Activated CD8-positive, alpha-beta memory T cell treated with anti-CD3 and anti-CD28 coated beads, Interleukin-2, amount 50 U/mL, for 1 hour (primary cell): Measurements from ENCODE around the gene MEGF10.

ENCODE experiments used
- DNase-seq: peaks from one replicate; pipeline ENCODE4 v3.0.0-alpha.2; 2020; ENCODE audit errors: extremely low read depth

MEGF10 gene

DNA sequence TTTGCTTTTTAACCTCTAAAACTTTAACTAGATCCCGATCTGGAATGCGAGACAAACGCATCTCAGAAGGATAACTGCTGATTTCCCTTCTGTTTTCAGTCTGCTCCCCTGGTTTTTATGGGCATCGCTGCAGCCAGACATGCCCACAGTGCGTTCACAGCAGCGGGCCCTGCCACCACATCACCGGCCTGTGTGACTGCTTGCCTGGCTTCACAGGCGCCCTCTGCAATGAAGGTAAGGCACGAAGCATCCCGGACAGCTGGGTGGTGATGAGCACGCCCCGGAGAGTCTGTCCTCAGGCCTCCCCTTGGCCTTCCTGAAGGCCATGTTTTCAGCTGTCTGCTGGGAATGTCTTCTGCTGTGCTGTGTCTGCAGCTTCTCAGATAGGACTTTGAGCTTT lies 144.0 kb downstream of the MEGF10 start:
- no peak for DNase-seq

DNA sequence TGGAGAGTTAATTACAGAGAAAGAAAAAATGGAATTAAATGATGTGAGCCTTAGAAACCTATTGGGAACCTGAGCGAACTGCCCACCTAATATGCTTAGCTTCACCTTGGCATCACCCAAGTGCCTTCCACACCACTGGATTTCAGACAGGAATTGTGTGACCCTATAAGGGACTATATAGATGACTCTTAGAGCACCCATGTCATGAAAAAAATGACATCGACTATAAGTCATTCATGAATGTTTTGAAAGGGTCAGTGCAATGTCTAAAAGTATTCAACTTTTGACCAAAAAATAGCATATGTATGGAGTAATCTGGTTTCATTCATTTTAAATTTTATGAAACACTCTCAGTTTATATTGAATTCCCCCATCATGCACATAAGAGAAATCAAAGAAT lies 145.2 kb downstream of the MEGF10 start:
- DNase-seq = no peak

DNA sequence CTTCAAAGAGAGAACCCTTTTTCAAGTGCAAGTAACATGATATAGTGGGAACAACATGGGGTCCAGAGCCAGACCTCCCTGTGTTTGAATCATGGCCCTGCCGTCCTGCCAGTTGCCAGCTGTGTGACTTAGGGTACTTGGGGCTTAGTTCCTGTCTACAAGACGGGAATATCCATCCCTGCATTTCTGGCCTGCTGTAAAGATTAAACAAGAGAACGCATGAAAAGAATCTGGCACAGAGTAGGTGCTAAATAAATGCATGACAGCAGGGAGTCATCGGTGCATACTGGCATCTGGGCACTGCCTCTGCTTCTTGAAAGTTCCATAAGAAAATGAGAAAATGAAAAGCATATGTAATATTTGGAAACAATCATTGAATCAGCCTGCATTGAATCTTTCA lies 149.0 kb downstream of the MEGF10 start:
- no peak for DNase-seq

DNA sequence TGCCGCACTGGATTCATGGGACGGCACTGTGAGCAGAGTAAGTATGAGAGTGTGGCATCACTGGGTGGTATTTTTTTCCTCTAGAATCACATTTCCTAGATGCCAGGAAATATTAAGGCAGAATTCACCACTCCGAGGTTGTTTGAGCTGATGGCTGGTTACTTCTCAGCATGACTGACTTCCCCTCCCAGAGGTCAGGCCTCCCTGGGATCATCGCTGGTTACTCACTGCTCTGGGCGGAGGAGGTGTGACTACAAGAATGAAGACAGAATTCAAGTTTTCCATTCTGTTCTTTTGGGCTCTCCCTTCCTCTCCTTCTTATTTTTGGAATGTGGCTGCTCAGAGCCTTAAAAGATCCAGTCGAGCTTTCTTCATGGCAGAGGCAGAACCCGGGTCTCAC lies 150.2 kb downstream of the MEGF10 start:
- DNase-seq = no peak

DNA sequence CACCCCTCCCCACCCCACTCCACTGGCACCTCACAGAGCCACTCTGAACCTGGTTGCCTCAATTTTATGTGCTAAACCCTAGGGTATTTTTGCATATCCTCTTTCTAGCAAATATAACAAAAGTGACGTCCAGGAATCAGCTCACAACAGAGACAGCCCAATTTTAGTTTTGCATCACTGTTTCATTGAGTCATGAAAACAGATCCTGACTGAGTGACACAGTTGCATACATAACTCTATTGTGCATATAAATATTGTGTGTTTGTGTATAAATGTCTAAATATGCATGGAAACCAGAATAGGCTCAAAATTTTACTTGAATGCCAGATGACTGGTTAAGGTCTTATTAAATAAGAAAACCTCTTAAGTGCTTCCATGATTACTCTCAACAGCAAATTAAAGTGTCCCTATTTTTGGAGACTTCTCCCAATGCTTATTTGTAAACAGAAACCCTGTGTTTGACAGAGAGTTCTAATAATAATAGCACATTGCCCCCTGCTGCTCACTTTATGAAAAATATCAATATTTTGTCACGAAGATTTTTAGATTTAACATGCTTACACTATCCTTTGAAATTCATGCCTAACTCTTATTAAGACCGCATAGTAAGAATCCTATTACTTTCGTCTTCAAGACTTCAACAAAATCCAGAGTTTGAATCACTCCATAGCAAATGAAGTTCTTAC lies 151.3 kb downstream of the MEGF10 start:
- no peak for DNase-seq

DNA sequence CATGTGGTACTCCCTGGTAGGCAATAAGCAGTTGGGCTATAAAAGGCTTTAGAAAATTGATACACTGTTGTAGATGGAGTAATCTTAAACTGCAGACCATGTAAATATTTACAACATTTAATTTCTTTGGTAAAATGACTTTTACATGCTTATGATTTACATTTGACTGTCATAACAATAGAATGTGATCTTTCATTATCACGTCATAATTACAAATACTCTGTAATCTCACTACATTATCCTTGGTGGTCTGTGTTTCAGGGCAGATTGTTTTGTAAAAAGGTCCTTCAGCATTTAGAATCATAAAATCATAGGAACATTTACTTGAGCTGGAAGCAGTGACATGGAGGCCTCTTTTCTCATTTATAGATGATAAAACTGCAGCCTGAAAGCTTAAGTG lies 153.6 kb downstream of the MEGF10 start:
- no peak for DNase-seq

DNA sequence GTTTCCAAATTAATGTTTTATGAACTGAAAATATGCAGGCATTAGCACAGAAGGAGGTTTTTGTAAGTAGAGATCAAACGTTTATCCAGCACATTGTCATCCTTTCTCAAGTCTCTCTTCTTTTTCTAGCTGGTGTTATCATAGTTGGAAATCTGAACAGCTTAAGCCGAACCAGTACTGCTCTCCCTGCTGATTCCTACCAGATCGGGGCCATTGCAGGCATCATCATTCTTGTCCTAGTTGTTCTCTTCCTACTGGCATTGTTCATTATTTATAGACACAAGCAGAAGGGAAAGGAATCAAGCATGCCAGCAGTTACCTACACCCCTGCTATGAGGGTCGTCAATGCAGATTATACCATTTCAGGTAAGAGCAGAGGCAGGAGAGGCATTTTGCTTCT lies 154.7 kb downstream of the MEGF10 start:
- DNase-seq = no peak

DNA sequence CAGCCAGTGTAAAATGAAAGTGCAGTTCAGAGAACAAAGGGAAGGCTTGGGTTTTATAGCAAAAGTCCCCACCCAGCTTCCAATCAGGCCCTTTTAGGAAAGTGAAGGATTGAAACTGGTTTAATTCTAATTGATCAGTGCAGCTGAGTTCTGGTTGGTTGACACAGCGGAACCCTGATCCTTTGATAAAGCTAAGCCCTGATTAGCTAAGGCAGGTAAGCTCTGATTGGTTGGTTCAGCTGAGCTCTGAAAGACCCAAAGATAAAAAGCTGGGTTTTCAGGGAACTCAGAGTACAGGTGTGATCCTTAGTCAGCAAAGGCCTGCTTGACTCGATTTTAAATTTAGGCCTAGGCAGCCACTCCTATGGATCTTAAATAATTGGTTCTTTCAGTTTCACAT lies 156.0 kb downstream of the MEGF10 start:
- DNase-seq = no peak

DNA sequence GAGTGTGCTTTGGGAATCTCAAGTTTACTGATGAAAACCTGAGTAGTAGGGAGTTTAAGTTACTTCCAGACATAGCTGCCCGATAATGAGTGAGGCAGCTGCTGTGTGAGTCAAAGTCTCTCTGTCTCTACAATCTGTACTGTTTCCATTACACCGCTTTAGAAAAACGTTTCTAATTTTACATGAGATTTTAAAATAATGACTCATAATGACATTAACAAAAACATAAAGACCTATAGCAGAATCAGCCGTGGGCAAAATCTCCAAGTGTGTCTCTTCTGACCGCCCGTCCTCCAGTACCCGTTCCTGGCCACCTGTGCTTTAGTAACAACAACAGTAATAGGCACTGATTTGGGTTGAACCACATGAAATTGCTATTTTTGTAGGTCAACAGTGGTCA lies 157.2 kb downstream of the MEGF10 start:
- no peak for DNase-seq

DNA sequence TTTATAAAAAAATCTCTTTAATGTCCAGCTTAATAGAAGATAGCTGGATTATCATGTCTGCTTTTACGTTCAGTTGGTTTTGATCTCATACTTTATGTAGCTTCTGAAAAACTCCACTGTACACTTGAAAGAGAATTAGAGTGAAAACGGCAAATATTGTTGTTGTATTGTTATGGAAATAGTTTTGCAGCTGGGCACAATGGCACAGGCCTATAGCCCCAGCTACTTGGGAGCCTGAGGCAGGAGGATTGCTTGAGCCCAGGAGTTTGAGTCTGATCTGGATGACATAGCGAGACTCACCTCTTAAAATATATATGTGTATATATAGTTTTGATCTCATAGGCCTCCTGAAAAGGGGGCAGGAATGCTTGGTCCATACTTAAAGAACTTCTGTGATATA lies 159.4 kb downstream of the MEGF10 start:
- no peak for DNase-seq

DNA sequence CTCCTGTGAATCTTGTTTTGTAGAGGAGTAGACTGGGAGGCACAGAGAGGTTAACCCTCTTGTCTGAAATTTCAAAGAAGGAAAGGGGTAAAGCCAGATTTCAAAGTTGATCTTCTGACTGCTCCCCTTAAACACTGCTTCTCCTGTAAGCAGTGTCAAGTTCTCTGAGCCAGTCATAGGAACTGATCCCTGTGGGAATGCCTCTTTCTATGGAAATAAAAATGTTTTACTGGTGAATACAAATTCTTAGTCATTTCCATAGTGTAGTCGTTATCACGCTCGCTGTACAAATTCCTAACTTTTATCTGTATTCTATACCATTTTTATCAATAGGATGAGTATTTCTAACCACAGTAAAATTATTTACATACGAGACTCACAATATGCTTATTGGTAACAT lies 160.5 kb downstream of the MEGF10 start:
- no peak for DNase-seq

DNA sequence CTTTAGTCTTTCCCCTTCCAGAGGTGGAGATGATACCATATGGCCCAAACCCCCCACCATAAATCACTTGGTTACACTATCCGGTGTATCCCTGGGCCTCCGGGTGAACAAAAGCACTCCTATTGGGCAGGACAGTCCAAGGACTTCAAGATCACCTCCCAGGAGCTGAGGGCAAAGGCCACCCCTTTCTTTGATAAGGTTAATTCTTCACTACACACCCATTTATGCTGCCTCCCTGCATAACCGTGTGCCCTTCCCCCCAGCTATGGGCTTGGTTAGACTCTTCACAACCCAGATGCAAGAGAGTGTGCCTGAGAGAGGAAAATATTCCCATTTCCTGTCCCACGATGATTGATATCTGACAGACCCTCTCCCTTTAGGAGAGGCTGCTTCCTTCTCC lies 162.0 kb downstream of the MEGF10 start:
- no peak for DNase-seq

DNA sequence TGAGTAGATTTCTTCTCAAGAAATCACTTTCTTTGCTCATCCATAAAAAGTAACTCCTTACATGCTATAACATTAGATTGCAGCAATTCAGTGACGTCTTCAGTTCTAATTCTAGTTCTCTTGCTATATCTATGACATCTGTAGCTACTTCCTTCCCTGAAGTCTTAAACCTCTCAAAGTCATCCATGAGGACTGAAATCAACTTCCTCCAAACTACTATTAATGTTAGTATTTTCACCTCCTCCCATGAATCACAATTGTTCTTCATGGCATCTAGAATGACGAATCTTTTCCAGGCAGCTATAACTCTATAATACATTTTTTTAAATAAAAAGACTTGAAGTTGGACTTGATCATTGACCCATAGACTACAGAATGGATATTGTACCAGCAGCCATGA lies 180.6 kb downstream of the MEGF10 start:
- no peak for DNase-seq

DNA sequence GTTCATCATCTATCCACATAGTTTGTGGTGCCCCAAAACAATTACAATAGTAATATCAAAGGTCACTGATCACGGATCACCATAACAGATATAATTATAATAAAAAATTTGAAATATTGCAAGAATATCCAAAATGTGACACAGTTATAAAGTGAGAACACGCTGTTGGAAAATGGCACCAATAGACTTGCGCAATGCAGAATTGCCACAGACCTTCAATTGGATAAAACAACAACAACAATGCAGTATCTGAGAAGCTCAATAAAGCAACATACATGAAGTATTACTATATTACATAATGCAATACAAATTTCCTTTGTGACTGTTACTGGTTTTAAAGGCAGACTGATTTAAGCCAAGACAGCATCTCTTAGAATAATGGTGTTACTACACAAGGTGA lies 182.1 kb downstream of the MEGF10 start:
- DNase-seq = no peak

DNA sequence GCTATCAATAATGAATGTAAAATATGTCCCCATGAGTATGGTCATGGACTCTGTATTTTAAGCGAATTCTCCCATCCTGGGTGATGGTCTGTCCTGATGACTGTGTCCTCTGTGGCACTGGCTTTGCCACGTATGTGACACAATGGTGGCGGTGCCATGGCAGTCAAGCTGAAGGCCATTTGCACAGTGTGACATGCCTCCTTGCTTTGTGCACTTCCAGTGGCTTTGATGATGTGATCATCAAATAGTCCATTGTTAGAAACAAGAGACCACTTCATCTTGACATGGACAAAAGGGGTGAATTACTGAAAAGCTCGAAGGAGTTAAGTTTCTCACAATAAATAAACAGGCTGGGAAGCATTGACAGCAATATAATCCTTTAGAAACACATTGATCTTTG lies 195.9 kb downstream of the MEGF10 start:
- DNase-seq = no peak

DNA sequence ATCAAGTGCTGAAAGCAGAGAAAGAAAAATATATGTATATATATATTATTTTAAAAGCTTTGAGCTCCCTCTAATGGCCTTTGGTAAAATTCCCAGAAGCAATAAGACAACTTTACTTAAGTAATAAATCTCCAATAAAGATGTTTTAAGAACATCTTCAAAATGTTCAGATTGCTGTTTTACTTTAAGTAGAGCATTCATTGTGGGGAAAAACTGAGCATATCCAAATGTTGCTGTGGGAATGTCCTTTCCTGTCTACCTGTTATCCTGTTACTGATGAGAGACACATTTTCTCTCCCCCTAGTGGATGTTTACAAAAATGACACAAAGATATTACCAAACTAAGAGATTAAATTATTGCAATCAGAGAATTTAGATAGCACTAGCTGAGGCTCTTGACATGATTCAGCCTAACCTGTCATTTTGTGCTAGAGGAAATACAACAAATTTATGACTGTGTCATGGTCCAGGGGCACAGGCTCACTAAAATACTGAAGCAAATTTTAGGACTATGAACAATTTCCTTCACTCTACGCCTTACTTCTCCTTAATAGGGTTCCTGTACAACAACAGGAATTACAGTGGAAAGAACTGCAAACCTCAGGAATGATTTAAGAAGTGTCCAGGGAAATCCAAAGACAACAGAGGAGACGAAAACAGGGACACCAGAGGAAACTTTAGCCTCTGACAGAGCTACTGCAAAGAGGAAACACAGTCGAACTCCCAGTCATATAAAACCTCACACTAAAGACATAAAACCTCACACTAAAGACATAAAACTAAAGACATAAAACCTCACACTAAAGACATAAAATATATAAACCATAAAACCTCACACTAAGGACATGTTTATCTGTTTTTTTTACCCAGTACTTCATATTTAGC lies 202.5 kb downstream of the MEGF10 start:
- no peak for DNase-seq

DNA sequence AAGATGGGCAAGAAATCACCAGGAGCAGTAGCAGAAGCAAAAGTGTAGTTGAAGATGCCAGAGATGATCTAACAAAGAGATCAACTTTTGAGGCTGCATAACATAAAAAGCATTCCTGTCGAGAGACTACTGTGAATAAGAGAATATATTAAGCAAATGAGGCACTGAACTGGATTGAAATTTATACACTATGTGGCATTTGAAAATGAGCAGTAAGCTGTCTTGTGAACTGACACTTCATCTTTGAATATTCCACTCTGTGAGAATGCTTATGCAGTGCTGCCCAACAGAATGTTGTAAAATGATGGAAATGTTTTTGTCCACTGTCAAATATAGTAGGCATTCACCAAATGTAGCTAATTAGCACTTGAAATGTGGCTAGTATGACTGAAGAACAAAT lies 208.0 kb downstream of the MEGF10 start:
- no peak for DNase-seq

DNA sequence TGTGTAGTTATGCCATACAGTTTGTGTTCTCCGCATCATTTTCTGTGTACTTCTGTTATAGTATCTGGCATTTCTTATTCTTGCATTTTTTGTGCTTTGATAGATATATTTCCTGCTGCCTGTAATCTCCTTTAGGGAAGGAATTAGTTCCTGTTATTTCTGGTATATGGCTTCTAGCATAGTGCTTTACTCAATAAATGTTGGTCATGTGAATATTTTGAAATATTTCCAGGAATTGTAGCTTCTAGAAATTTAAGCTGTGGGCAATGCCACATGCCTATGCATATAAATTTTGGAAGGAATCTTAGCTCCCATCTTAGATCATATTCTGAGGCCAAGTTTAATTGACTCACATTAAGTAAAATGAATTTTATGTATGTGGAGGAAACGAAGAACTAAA lies 215.3 kb downstream of the MEGF10 start:
- no peak for DNase-seq

DNA sequence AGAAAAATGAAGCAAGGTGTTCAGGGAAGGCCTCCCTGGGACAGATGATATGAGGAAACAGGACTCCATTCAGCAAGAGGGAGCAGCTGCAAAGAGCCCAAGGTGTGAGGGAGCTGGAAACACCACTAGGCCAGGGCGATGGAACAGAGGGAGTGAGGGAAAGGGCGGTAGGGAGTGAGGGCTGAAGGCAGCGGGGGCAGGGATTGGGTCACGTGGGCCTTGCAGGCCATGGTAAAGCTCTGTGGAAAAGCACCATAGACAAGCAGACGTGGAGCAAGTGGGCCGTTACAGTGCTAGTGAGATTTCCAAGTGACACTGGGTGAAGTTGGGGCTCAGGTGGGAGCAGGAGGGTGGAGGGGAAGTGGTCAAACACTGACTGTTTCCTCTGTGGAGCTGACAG lies 216.0 kb downstream of the MEGF10 start:
- no peak for DNase-seq

DNA sequence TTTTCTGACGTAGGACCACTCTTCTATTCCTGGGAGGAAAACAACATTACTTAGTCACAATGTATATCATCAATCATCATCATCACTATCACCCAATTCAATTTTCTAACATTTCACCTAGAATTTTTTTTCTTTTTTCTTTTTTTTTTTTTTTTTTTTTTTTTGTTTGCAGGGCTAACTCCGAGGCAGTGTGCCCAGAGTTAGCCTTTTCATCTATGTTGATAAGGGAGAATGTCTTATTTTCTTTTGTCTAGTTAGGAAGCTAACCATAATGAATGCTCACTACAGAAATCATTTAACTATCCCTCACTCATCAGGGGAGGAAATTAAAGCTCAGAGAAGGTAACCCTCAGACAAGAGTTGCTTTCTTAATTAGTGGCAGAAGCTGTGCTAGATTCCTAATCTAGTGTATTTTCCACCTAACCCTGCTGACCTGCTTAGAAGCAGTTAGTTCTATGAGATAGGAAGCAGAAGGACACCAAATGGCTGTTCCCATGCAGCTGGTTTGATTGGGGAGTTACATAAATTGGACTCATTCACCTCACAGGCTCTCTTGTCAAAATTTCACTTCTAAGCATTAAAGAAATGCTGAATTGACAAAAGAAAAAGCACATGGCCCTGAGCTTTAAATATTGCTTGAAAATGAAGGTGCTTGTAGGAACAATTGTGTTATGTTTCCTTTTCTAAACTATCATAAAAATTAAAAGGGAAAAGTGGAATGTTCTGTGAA lies 218.2 kb downstream of the MEGF10 start:
- DNase-seq = no peak
